Bronchial epithelial cell (primary cell): ENCODE measurements around the gene SPACDR. TPM values are rescaled to one million over a fixed set of nuclear protein-coding genes. Genes with fewer than 3 reads are reported as not detected.

Experiments
- DNase-seq: peaks from one replicate; pipeline ENCODE4 v3.0.0-alpha.2; 2010; ENCODE audit warnings: low read depth
- FAIRE-seq: peaks from 2 replicates; lab custom pipeline; 2011; peaks lifted over from hg19 to GRCh38; lab: Jason Lieb, UNC
- H3K27me3 ChIP-seq: 2 replicates; pipeline ENCODE4 v1.5.1; 2011; ENCODE audit warnings: low read length; ENCODE audit not compliant: control insufficient read depth, insufficient read depth
- H3K36me3 ChIP-seq: 2 replicates; pipeline ENCODE4 v1.5.1; 2011; ENCODE audit warnings: low read length; ENCODE audit not compliant: control insufficient read depth, insufficient read depth
- H3K4me3 ChIP-seq: 2 replicates; pipeline ENCODE4 v1.5.1; 2011; ENCODE audit warnings: mild to moderate bottlenecking, low read depth, low read length, control low read depth
- CTCF ChIP-seq: IDR thresholded peaks from 2 replicates; pipeline ENCODE4 v1.5.1; 2011; ENCODE audit warnings: mild to moderate bottlenecking, moderate library complexity, low read length, control low read depth, inconsistent platforms; ENCODE audit not compliant: insufficient read depth, severe bottlenecking
- total RNA-seq: library from RNA; depleted of rRNA; stranded (reverse); fragments of >200 nt; gene quantifications from 2 replicates; pipeline ENCODE4 v1.2.1, GENCODE V29; 2014

SPACDR gene
- 0.38 and 0.53 TPM in 2 replicates for total RNA-seq

GRCh38 chr7:100464210-100464660, at the start of gene SPACDR:
Gene SPACDR (minus strand): TSS chr7:100464260. CDS start chr7:100464025, 235 bp downstream.
- no peak for DNase-seq
- TF ChIP-seq CTCF, result no peak
- no peaks in the 10 kb centered on the region for H3K27me3 ChIP-seq
- no peak for FAIRE-seq
- H3K36me3 ChIP-seq, result peaks cover 4% of the 10 kb centered on the region
- no peak within 1 kb of the TSS for H3K4me3 ChIP-seq

- Histone ChIP-seq H3K36me3 (no peaks in the 10 kb centered on the region), H3K4me3 (no peak overlapping the region), H3K27me3 (no peaks in the 10 kb centered on the region)
- DNase-seq (no peak), FAIRE-seq (no peak)
- TF ChIP-seq CTCF, result no peak
These were observed 49.3 kb upstream of the SPACDR start for GRCh38 chr7:100513212-100513810.

GRCh38 chr7:100510437-100511239, 46.6 kb upstream of the SPACDR start:
- FAIRE-seq (no peak), DNase-seq (no peak)
- no peak for TF ChIP-seq CTCF
- Histone ChIP-seq H3K27me3 (no peaks in the 10 kb centered on the region), H3K4me3 (no peak overlapping the region), H3K36me3 (no peaks in the 10 kb centered on the region)

GRCh38 chr7:100509231-100509630, 45.2 kb upstream of the SPACDR start:
- DNase-seq (peak; percentile 97), FAIRE-seq (peak; percentile 93)
- Histone ChIP-seq H3K27me3 (no peaks in the 10 kb centered on the region), H3K36me3 (no peaks in the 10 kb centered on the region), H3K4me3 (no peak overlapping the region)
- TF ChIP-seq CTCF, result no peak

- no peak for TF ChIP-seq CTCF
- H3K27me3 ChIP-seq, result no peaks in the 10 kb centered on the region
- no peaks in the 10 kb centered on the region for H3K36me3 ChIP-seq
- no peak overlapping the region for H3K4me3 ChIP-seq
- FAIRE-seq (no peak), DNase-seq (no peak)
These were observed 42.4 kb upstream of the SPACDR start for GRCh38 chr7:100506356-100506923.
